Lower lobe of right lung (tissue), 2 donors: ENCODE data around the gene ICAM4. TPM values are rescaled to one million over a fixed set of nuclear protein-coding genes. Genes with fewer than 3 reads are reported as not detected.
"Not testable (repeated sequence)": the region's sequence is repeated elsewhere in the genome, so short reads cannot be mapped to it uniquely, and the experiment has no call there.

Source experiments
- ATAC-seq, 2 donors: fragments of 200-7000 bp; cut with Tn5 transposase; one replicate each; pipeline ENCODE4 v1.9.1; 2020 to 2022; ENCODE audit warnings: mild to moderate bottlenecking in 2 of 2, moderate library complexity in 2 of 2
- DNase-seq: peaks from one replicate; pipeline ENCODE4 v3.0.0-alpha.2; 2020
- H3K27ac ChIP-seq: fragments of 200-600 bp; one replicate; pipeline ENCODE4 v1.8.0; 2022
- H3K27me3 ChIP-seq: fragments of 200-600 bp; one replicate; pipeline ENCODE4 v1.8.0; 2022; ENCODE audit warnings: low read depth
- H3K36me3 ChIP-seq: fragments of 200-600 bp; one replicate; pipeline ENCODE4 v1.8.0; 2022; ENCODE audit warnings: mild to moderate bottlenecking
- H3K4me1 ChIP-seq: fragments of 200-600 bp; one replicate; pipeline ENCODE4 v1.8.0; 2022
- H3K4me3 ChIP-seq: fragments of 200-600 bp; one replicate; pipeline ENCODE4 v1.8.0; 2022; ENCODE audit warnings: mild to moderate bottlenecking
- H3K9me3 ChIP-seq: fragments of 200-600 bp; one replicate; pipeline ENCODE4 v1.8.0; 2022
- intact Hi-C: fragments of 100-400 bp; cut with DNase I; formaldehyde crosslinking; loops from one replicate; pipeline ENCODE4 v1.11.0; 2022
- long read RNA-seq: library from polyadenylated mRNA; unstranded; transcript quantifications from one replicate; pipeline ENCODE4 v2.0.0, GENCODE V29; 2021
- total RNA-seq: library from RNA; stranded (reverse); fragmentation: NEBNext Ultra II Directional; extraction: Animal tissue kit (Norgen Biotek cat#: 25700); gene quantifications from one replicate; pipeline ENCODE4 v1.2.1, GENCODE V29; 2021
- TF ChIP-seq, protein P1 (sequence below): fragments of 200-600 bp; IDR thresholded peaks from one replicate; pipeline ENCODE4 v1.8.0; 2022; ENCODE audit warnings: antibody characterized with exemption, mild to moderate bottlenecking
- donor health status: DM: no; HTN: yes; CAD: no; lungs with severe emphysema.

The ICAM4 gene, protein sequence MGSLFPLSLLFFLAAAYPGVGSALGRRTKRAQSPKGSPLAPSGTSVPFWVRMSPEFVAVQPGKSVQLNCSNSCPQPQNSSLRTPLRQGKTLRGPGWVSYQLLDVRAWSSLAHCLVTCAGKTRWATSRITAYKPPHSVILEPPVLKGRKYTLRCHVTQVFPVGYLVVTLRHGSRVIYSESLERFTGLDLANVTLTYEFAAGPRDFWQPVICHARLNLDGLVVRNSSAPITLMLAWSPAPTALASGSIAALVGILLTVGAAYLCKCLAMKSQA
- total RNA-seq = 10.0 TPM
- long read RNA-seq, transcript ICAM4-201 (3 exons, 1,176 nt) = minor isoform, 6 of 21 reads
- long read RNA-seq, transcript ICAM4-202 (3 exons, 1,278 nt) = major isoform, 15 of 21 reads
- long read RNA-seq, partial matches to known transcripts = 0 of 21 reads
- long read RNA-seq, other reads (novel, unspliced or antisense) = 0 of 21 reads

DNA sequence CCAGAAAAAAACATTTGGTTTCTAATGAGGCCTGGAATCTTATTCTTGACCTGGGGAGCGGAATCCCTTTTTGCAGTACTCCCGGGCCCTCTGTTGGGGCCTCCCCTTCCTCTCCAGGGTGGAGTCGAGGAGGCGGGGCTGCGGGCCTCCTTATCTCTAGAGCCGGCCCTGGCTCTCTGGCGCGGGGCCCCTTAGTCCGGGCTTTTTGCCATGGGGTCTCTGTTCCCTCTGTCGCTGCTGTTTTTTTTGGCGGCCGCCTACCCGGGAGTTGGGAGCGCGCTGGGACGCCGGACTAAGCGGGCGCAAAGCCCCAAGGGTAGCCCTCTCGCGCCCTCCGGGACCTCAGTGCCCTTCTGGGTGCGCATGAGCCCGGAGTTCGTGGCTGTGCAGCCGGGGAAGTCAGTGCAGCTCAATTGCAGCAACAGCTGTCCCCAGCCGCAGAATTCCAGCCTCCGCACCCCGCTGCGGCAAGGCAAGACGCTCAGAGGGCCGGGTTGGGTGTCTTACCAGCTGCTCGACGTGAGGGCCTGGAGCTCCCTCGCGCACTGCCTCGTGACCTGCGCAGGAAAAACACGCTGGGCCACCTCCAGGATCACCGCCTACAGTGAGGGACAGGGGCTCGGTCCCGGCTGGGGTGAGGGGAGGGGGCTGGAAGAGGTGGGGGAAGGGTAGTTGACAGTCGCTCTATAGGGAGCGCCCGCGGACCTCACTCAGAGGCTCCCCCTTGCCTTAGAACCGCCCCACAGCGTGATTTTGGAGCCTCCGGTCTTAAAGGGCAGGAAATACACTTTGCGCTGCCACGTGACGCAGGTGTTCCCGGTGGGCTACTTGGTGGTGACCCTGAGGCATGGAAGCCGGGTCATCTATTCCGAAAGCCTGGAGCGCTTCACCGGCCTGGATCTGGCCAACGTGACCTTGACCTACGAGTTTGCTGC lies at the start of gene ICAM4:
ICAM4 (plus strand) TSS at position 153 of the 935 bp plus-strand sequence; CDS start at position 211, 58 bp downstream.
- intact Hi-C loops = no loop called here
- Histone ChIP-seq H3K9me3 (no peaks in the 10 kb centered on the region), H3K27me3 (peaks cover 25% of the 10 kb centered on the region), H3K36me3 (peaks cover 42% of the 10 kb centered on the region), H3K27ac (peak within 1 kb of the TSS; percentile 81), H3K4me3 (peak within 1 kb of the TSS; percentile 44), H3K4me1 (peaks cover 87% of the 10 kb centered on the region)
- ATAC-seq (peak; percentile 18 to 50), DNase-seq (peak; percentile 88)
- TF ChIP-seq, protein P1, sequence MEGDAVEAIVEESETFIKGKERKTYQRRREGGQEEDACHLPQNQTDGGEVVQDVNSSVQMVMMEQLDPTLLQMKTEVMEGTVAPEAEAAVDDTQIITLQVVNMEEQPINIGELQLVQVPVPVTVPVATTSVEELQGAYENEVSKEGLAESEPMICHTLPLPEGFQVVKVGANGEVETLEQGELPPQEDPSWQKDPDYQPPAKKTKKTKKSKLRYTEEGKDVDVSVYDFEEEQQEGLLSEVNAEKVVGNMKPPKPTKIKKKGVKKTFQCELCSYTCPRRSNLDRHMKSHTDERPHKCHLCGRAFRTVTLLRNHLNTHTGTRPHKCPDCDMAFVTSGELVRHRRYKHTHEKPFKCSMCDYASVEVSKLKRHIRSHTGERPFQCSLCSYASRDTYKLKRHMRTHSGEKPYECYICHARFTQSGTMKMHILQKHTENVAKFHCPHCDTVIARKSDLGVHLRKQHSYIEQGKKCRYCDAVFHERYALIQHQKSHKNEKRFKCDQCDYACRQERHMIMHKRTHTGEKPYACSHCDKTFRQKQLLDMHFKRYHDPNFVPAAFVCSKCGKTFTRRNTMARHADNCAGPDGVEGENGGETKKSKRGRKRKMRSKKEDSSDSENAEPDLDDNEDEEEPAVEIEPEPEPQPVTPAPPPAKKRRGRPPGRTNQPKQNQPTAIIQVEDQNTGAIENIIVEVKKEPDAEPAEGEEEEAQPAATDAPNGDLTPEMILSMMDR = no peak

DNA sequence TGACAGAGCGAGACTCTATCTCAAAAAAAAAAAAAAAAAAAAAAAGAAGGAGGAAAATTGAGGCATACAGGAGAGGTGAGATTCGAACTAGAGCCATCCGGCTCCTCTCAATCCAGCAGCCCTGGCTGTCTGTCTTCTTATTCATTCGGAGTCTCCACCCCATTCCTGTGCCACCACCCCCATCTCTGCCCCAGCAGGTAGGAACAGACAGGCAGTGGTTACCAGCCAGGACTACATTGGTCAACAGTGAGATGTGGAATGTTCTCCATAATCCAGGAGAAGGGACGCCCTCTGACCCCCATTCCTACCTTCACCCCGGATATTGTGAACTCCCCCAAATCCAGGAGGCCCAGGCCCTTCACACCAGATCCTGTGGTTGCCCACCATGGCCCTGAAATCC lies 49.1 kb upstream of the ICAM4 start:
- Histone ChIP-seq H3K4me3 (no peak overlapping the region), H3K9me3 (no peaks in the 10 kb centered on the region), H3K4me1 (peaks cover 43% of the 10 kb centered on the region), H3K27ac (peak overlapping the region; percentile 68), H3K36me3 (no peaks in the 10 kb centered on the region), H3K27me3 (no peaks in the 10 kb centered on the region)
- TF ChIP-seq, protein P1 = no peak
- intact Hi-C loops = no loop called here
- peak; percentile 31 to 59 for ATAC-seq
- DNase-seq = no peak

DNA sequence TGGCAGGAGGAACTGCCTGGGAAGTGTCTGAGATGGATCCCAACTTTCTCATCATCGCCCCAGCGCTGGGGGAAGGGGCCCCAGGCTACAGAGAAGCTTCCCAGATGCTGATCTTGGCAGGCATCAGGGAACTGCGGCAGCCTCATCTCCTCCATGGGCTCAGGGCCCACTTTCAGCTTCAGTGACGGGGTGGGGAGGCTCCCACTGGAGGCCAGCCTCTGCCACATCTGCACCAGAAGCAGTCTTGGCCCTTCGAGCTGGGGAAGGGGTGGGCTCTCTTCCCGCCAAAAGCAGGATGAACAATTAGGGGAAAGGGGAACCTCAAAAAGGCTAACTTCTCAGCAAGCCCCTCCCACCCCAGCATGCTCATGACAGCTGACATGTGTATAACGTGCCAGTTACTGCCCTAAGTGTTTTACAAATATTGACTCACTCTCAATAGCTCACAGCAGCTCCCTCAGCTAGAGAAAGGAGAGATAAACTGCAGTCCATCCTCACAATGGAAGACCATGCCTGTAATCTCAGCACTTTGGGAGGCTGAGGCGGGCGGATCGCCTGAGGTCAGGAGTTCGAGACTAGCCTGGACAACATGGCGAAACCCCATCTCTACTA lies 48.5 kb upstream of the ICAM4 start:
- H3K4me1 ChIP-seq = peaks cover 43% of the 10 kb centered on the region
- H3K27ac ChIP-seq = peak overlapping the region; percentile 68
- H3K4me3 ChIP-seq = no peak overlapping the region
- peak; percentile 59 for DNase-seq
- intact Hi-C loops = no loop called here
- H3K36me3 ChIP-seq = no peaks in the 10 kb centered on the region
- no peaks in the 10 kb centered on the region for H3K9me3 ChIP-seq
- peak; percentile 84 to 93 for ATAC-seq
- TF ChIP-seq, protein P1 = no peak
- no peaks in the 10 kb centered on the region for H3K27me3 ChIP-seq

DNA sequence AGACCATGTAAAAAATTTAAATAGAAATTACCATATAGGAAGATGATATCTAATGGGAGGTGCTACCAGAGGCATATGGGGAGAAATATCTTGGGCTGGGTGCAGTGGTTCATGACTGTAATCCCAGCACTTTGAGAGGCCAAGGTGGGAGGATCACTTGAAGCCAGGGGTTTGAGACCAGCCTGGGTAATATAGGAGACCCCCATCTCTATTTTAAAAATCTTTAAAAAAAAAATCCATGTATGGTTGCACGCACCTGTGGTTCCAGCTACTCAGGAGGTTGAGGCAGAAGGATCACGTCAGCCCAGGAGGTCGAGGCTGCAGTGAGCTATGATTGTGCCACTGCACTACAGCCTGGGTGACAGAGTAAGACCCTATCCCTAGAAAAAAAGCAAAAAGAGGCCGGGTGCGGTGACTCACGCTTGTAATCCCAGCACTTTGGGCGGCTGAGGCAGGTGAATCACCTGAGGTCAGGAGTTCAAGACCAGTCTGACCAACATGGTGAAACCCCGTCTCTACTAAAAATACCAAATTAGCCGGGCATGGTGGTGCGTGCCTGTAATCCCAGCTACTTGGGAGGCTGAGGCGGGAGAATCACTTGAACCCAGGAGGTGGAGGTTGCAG lies 44.8 kb upstream of the ICAM4 start:
- H3K27ac ChIP-seq, DNase-seq, H3K36me3 ChIP-seq, H3K27me3 ChIP-seq, ATAC-seq, H3K4me3 ChIP-seq, intact Hi-C loops, H3K9me3 ChIP-seq: not testable (repeated sequence)
- H3K4me1 ChIP-seq = peaks cover 25% of the 10 kb centered on the region

DNA sequence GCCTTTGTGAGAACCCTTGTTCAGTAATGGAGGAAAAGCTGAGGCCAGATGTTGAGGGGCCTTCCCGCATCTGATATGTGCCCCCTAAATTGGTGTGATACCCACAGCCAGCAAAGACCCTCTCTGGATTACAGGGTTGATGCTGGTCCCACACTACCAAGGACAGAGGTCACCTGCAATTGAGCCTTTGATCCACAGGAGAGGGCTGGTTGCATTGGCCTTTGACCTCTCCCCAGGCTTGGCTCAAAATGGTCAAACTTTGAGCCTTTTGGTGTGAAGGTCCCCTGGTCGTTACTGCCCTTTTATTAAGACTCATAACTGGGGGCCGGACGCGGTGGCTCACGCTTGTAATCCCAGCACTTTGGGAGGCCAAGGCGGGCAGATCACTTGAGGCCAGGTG lies 43.1 kb upstream of the ICAM4 start:
- TF ChIP-seq, protein P1 = no peak
- no peak for DNase-seq
- H3K4me1 ChIP-seq = peaks cover 9% of the 10 kb centered on the region
- no peak overlapping the region for H3K27ac ChIP-seq
- H3K9me3 ChIP-seq = no peaks in the 10 kb centered on the region
- no peak for ATAC-seq
- H3K27me3 ChIP-seq = no peaks in the 10 kb centered on the region
- H3K36me3 ChIP-seq = no peaks in the 10 kb centered on the region
- H3K4me3 ChIP-seq = no peak overlapping the region
- intact Hi-C loops = no loop called here
